Measurements from ENCODE around the gene TDRD10. TPM values are rescaled to one million over a fixed set of nuclear protein-coding genes. Genes with fewer than 3 reads are reported as not detected.

TDRD10 gene
- 2.9 and 4.0 TPM in 2 replicates for total RNA-seq

DNA sequence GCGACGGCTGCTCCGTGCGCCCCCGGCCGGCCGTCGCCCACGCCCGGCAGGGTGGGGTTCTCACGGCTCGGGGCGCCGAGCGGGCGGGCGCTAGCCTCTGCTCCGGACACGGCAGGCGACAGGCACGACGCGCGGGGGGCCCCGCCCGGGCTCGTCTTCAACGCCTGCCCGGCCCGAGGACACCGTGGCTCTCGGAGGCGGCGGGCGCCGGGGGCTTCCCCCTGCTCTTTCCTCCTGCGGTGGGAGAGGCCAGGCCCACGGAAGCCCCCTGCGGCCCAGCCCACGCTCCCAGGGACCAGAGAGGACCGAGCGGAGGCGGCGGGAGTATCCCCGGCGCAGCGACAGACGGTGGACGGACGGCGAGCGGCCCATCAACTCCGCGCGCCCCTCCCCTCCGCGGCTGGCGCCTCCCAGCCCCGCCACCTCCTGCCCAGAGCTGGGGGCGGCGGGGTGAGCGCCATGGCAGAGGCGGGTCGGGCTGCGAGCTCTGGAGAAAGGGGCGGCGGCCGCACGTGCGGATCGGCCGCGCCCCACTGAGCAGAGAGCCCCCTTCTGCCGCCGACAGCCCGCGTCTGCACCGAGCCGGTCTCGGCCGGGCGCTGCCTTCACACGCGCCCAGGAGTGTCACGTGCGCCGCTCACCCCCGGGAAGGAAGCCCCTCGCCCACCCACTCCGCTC is at the start of gene TDRD10, which contains the start of gene SHE:
Gene TDRD10 (plus strand): TSS at position 154 of the 678 bp plus-strand sequence. CDS start 4,685 bp downstream, outside the sequence.
Gene SHE (minus strand): TSS at position 347 of the 678 bp plus-strand sequence. CDS start 386 bp downstream, outside the sequence.

DNA sequence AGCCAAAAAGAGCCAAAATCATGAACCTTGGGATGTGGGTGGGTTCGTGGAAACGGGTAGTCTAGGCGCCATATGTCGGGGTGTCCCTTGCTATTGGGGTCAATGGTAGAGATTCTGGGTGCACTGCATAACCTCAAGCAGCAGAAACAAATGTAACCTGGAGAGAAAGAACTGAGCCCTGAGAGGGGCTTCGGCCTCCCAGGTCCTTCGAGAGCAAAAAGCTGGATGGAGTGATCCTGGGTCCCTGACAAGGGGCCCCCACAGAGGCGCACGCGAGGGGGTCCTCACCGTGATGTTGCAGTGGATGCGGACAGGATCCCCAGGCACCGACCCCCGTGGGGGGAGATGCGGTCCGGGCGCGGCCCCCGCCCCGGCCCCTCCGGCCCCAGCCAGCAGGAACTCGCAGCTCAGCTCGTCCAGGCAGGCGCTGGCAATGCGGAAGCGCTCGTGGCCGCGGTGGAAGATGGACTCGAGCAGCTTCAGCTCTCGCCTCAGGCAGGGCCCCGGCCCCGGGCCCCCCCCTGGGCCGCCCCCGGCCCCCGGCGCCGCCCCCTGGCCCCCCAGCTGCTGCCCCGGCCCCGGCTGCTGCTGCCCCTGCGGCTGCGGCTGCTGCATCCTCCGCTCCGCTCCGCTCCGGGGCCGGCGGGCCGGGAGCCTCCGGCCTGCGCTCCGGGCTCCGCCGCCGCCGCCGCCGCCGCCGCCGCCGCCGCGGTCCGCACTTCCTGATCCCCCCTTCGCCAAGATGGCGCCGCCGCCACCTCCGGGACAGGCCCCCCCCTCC is 56.1 kb downstream of the TDRD10 start, which contains the start of gene UBE2Q1:
Gene UBE2Q1 (minus strand): TSS at position 724 of the 781 bp plus-strand sequence. CDS start 109 bp downstream, at position 615.

GRCh38 chr1:154567386-154568156 is 65.6 kb downstream of the TDRD10 start, which contains the start of gene CHRNB2:
Gene CHRNB2 (plus strand): TSS chr1:154567778. CDS start chr1:154568045, 267 bp downstream.

Other genes with a start within 250 kb of the TDRD10 start
- 102 and 116 TPM in 2 replicates for gene HAX1, start 229.6 kb upstream of the TDRD10 start, total RNA-seq
- gene AQP10, start 181.1 kb upstream of the TDRD10 start, total RNA-seq = 0.13 TPM in 1 of 2 replicates, not detected in the other
- gene ATP8B2, start 176.7 kb upstream of the TDRD10 start, total RNA-seq = 70.7 and 97.6 TPM in 2 replicates
- 10.2 and 12.3 TPM in 2 replicates for gene IL6R, start 96.9 kb upstream of the TDRD10 start, total RNA-seq
- 77.0 and 88.4 TPM in 2 replicates for gene SHE, start 193 bp downstream of the TDRD10 start, total RNA-seq
- 42.9 and 47.1 TPM in 2 replicates for gene UBE2Q1, start 56.4 kb downstream of the TDRD10 start, total RNA-seq
- under 0.01 and 0.13 TPM in 2 replicates for gene CHRNB2, start 65.6 kb downstream of the TDRD10 start, total RNA-seq
- 141 and 148 TPM in 2 replicates for gene ADAR, start 106.0 kb downstream of the TDRD10 start, total RNA-seq